ENCODE results near the gene MRFAP1L1. TPM values are rescaled to one million over a fixed set of nuclear protein-coding genes. Genes with fewer than 3 reads are reported as not detected.

MRFAP1L1 gene
- total RNA-seq, 6 experiments from 2014 or later = 35.5 to 41.0 (median 40.1) TPM

GRCh38 chr4:6706173-6706572 is 3.5 kb downstream of the MRFAP1L1 start:
- H3K36me3 Mint-ChIP-seq (ENCODE audit: low read depth) = peaks cover 71% of the 10 kb centered on the region
- no peak overlapping the region for H3K27ac Mint-ChIP-seq
- H3K9me3 Mint-ChIP-seq = peaks cover 23% of the 10 kb centered on the region
- H3K4me1 Mint-ChIP-seq (ENCODE audit: low read depth) = peaks cover 64% of the 10 kb centered on the region
- no peak overlapping the region for H3K4me3 Mint-ChIP-seq
- no peak for DNase-seq
- H3K27me3 Mint-ChIP-seq (ENCODE audit: insufficient read depth) = peaks cover 2% of the 10 kb centered on the region
- TF ChIP-seq, protein P1, sequence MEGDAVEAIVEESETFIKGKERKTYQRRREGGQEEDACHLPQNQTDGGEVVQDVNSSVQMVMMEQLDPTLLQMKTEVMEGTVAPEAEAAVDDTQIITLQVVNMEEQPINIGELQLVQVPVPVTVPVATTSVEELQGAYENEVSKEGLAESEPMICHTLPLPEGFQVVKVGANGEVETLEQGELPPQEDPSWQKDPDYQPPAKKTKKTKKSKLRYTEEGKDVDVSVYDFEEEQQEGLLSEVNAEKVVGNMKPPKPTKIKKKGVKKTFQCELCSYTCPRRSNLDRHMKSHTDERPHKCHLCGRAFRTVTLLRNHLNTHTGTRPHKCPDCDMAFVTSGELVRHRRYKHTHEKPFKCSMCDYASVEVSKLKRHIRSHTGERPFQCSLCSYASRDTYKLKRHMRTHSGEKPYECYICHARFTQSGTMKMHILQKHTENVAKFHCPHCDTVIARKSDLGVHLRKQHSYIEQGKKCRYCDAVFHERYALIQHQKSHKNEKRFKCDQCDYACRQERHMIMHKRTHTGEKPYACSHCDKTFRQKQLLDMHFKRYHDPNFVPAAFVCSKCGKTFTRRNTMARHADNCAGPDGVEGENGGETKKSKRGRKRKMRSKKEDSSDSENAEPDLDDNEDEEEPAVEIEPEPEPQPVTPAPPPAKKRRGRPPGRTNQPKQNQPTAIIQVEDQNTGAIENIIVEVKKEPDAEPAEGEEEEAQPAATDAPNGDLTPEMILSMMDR (IDR thresholded peaks at IDR 0.05) = no peak

DNA sequence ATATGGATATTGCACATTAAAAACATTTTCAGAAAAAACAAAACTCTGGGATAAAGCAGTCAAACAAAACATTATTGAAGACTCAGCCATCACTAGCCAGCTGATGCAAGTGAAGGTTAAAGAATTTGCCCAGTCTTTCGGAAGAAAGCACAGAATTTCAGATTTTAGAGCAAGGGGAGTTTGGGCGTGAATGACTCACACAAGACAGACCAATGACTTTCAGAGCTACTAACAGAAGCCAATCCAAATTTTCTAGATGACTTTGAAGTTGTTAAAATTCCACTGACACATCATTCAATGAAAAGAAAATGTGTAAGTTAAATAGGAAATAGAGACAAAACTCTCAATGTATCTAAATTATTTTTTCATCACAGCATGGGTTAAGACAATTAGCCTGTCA is 4.0 kb downstream of the MRFAP1L1 start:
- no peak for DNase-seq
- Mint-ChIP-seq H3K27me3 (ENCODE audit: insufficient read depth) (peaks cover under 1% of the 10 kb centered on the region), H3K36me3 (ENCODE audit: low read depth) (peaks cover 66% of the 10 kb centered on the region), H3K27ac (no peak overlapping the region), H3K9me3 (peaks cover 17% of the 10 kb centered on the region), H3K4me3 (no peak overlapping the region), H3K4me1 (ENCODE audit: low read depth) (peaks cover 63% of the 10 kb centered on the region)
- TF ChIP-seq, protein P1 (IDR thresholded peaks at IDR 0.05) = no peak

DNA sequence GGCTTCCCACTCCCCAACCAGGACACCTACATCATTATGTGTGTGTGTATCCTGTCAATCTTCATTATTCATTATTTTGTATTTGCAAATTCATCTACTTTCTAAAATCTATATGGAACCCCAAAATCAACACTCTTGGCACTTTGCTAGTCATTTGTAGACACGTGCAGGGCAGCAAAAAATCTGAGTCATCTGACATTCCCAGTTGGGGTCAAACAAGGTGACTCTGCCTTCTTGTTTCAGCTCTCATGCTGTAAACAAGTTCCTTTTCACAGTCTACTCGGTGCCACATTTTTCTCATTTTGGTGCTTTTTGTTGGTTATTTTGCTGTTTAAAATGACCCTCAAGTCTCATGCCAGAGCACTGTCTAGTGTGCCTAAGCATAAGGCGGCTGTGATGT is 5.9 kb downstream of the MRFAP1L1 start:
- H3K27me3 Mint-ChIP-seq (ENCODE audit: insufficient read depth) = no peaks in the 10 kb centered on the region; the same call in none of the 2 replicates
- H3K27ac Mint-ChIP-seq = peak overlapping the region; percentile 14; the same call in 1 of the 2 replicates
- peaks cover 8% of the 10 kb centered on the region for H3K9me3 Mint-ChIP-seq
- peaks cover 56% of the 10 kb centered on the region for H3K36me3 Mint-ChIP-seq (ENCODE audit: low read depth)
- DNase-seq = no peak
- no peak overlapping the region for H3K4me3 Mint-ChIP-seq
- peaks cover 50% of the 10 kb centered on the region for H3K4me1 Mint-ChIP-seq (ENCODE audit: low read depth)
- TF ChIP-seq, protein P1 (IDR thresholded peaks at IDR 0.05) = no peak

GRCh38 chr4:6702761-6703160 is 6.9 kb downstream of the MRFAP1L1 start:
- TF ChIP-seq, protein P1 (IDR thresholded peaks at IDR 0.05) = no peak
- peaks cover 46% of the 10 kb centered on the region for H3K36me3 Mint-ChIP-seq (ENCODE audit: low read depth)
- no peaks in the 10 kb centered on the region; the same call in none of the 2 replicates for H3K27me3 Mint-ChIP-seq (ENCODE audit: insufficient read depth)
- H3K27ac Mint-ChIP-seq = no peak overlapping the region
- DNase-seq = no peak
- peaks cover 40% of the 10 kb centered on the region for H3K4me1 Mint-ChIP-seq (ENCODE audit: low read depth)
- peaks cover 8% of the 10 kb centered on the region for H3K9me3 Mint-ChIP-seq
- no peak overlapping the region for H3K4me3 Mint-ChIP-seq

GRCh38 chr4:6701371-6701770 is 8.3 kb downstream of the MRFAP1L1 start:
- Mint-ChIP-seq H3K27me3 (ENCODE audit: insufficient read depth) (no peaks in the 10 kb centered on the region; the same call in 1 of the 2 replicates), H3K27ac (no peak overlapping the region), H3K9me3 (peaks cover 8% of the 10 kb centered on the region), H3K4me1 (ENCODE audit: low read depth) (peaks cover 35% of the 10 kb centered on the region), H3K36me3 (ENCODE audit: low read depth) (peaks cover 32% of the 10 kb centered on the region), H3K4me3 (no peak overlapping the region)
- no peak for DNase-seq
- TF ChIP-seq, protein P1 (IDR thresholded peaks at IDR 0.05) = peak; percentile 65

GRCh38 chr4:6699903-6700302 is 9.8 kb downstream of the MRFAP1L1 start:
- Mint-ChIP-seq H3K27ac (no peak overlapping the region), H3K36me3 (ENCODE audit: low read depth) (peaks cover 22% of the 10 kb centered on the region), H3K4me1 (ENCODE audit: low read depth) (peaks cover 33% of the 10 kb centered on the region), H3K4me3 (no peak overlapping the region), H3K9me3 (peaks cover 8% of the 10 kb centered on the region), H3K27me3 (ENCODE audit: insufficient read depth) (no peaks in the 10 kb centered on the region; the same call in 1 of the 2 replicates)
- DNase-seq = no peak
- TF ChIP-seq, protein P1 (IDR thresholded peaks at IDR 0.05) = no peak

Measured in HFFc6 (cell line).